PC-9 (cell line): ENCODE measurements around the gene PTPRO. TPM values are rescaled to one million over a fixed set of nuclear protein-coding genes. Genes with fewer than 3 reads are reported as not detected.

Experiments used
- BruUV-seq: library from RNA; stranded (reverse); fragments of 400-500 nt; replicated peaks from 2 replicates; lab custom pipeline; 2021; lab: Mats Ljungman, UMichigan
- CTCF ChIA-PET: fragments of 300-600 bp; sonication (Branson Sonifier 250); formaldehyde crosslinking; loops from one replicate; lab custom pipeline; 2022; ENCODE audit warnings: antibody characterized with exemption; lab: Charles Lee
- POLR2A ChIA-PET: fragments of 300-600 bp; sonication (Branson Sonifier 250); formaldehyde crosslinking; loops from one replicate; lab custom pipeline; 2022; ENCODE audit warnings: antibody characterized with exemption; ENCODE audit not compliant: unreplicated experiment; lab: Charles Lee
- DNase-seq, 2 experiments: peaks; one replicate each; pipeline versions ENCODE4 v3.0.0 to v3.0.0-alpha.2; 2015 to 2022; ENCODE audit warnings: mixed read lengths in 1 of 2
- H2AFZ ChIP-seq: fragments of 200-600 bp; sonication (generic); 2 replicates; pipeline ENCODE4 v1.8.1; 2017; ENCODE audit warnings: antibody characterized with exemption
- H3F3A ChIP-seq: fragments of 200-600 bp; sonication (generic); 2 replicates; pipeline ENCODE4 v1.8.1; 2017; ENCODE audit warnings: antibody characterized with exemption, mild to moderate bottlenecking, low read depth; ENCODE audit not compliant: insufficient read depth
- H3K27ac ChIP-seq: fragments of 200-600 bp; sonication (generic); 2 replicates; pipeline ENCODE4 v1.6.1; 2016; ENCODE audit warnings: mixed run types
- H3K27me3 ChIP-seq: fragments of 200-600 bp; sonication (generic); 2 replicates; pipeline ENCODE4 v1.6.1; 2016; ENCODE audit warnings: low read depth, mixed run types; ENCODE audit not compliant: insufficient read depth
- H3K36me3 ChIP-seq: fragments of 200-600 bp; sonication (generic); 2 replicates; pipeline ENCODE4 v1.6.1; 2016; ENCODE audit warnings: low read depth, mixed run types
- H3K4me1 ChIP-seq: fragments of 200-600 bp; sonication (generic); replicated peaks from 2 replicates; pipeline ENCODE4 v1.6.1; 2016; ENCODE audit warnings: mixed run types; ENCODE audit not compliant: insufficient read depth
- H3K4me2 ChIP-seq: fragments of 200-600 bp; sonication (generic); 2 replicates; pipeline ENCODE4 v1.6.1; 2017; ENCODE audit warnings: mixed run types
- H3K4me3 ChIP-seq: fragments of 200-600 bp; sonication (generic); 2 replicates; pipeline ENCODE4 v1.6.1; 2016; ENCODE audit warnings: mixed run types
- H3K79me2 ChIP-seq: fragments of 200-600 bp; sonication (generic); 2 replicates; pipeline ENCODE4 v1.6.1; 2017; ENCODE audit warnings: low read depth, mixed run types
- H3K9me2 ChIP-seq: fragments of 200-600 bp; sonication (generic); 2 replicates; pipeline ENCODE4 v1.8.1; 2017; ENCODE audit warnings: mild to moderate bottlenecking; ENCODE audit not compliant: insufficient read depth
- H3K9me3 ChIP-seq: fragments of 200-600 bp; sonication (generic); 2 replicates; pipeline ENCODE4 v1.8.1; 2016; ENCODE audit warnings: low read depth; ENCODE audit not compliant: insufficient read depth
- H4K20me1 ChIP-seq: fragments of 200-600 bp; sonication (generic); 2 replicates; pipeline ENCODE4 v1.8.1; 2017; ENCODE audit not compliant: insufficient read depth
- CTCF ChIP-seq: fragments of 200-600 bp; sonication (generic); conservative IDR thresholded peaks from 2 replicates; pipeline ENCODE4 v1.6.1; 2017; ENCODE audit warnings: mixed run types, antibody characterized with exemption, mild to moderate bottlenecking, moderate library complexity
- EZH2 ChIP-seq: fragments of 200-600 bp; sonication (generic); IDR thresholded peaks from 2 replicates; pipeline ENCODE4 v1.8.0; 2017; ENCODE audit warnings: antibody characterized with exemption, low read depth
- intact Hi-C: fragments of 100-400 bp; cut with micrococcal nuclease; formaldehyde crosslinking; loops from one replicate; pipeline ENCODE4 v1.10.0; 2022; ENCODE audit not compliant: unreplicated experiment
- total RNA-seq: library from RNA; stranded (reverse); gene quantifications from 2 replicates; pipeline ENCODE4 v1.2.3, GENCODE V29; 2021

The PTPRO gene
- total RNA-seq, 1 experiment from 2014 or later: not detected

GRCh38 chr12:15541996-15542631 is 219.8 kb downstream of the PTPRO start:
- Histone ChIP-seq H3K4me3 (no peak overlapping the region), H3F3A (no peaks in the 10 kb centered on the region), H3K4me2 (no peak overlapping the region), H3K36me3 (no peaks in the 10 kb centered on the region), H3K27ac (no peak overlapping the region), H2AFZ (no peak overlapping the region), H3K4me1 (no peaks in the 10 kb centered on the region), H4K20me1 (no peaks in the 10 kb centered on the region), H3K9me3 (no peaks in the 10 kb centered on the region), H3K79me2 (no peaks in the 10 kb centered on the region), H3K27me3 (no peaks in the 10 kb centered on the region), H3K9me2 (no peaks in the 10 kb centered on the region)
- ChIA-PET CTCF (no interaction called here), POLR2A (no interaction called here)
- intact Hi-C loops: no loop called here
- no peak for TF ChIP-seq EZH2
- TF ChIP-seq CTCF: no peak
- no TSS peak for BruUV-seq
- no peak for DNase-seq

GRCh38 chr12:15543347-15543746 is 221.0 kb downstream of the PTPRO start:
- ChIA-PET CTCF (no interaction called here), POLR2A (no interaction called here)
- H3K27ac ChIP-seq: no peak overlapping the region
- no peak overlapping the region for H3K4me2 ChIP-seq
- intact Hi-C loops: no loop called here
- H2AFZ ChIP-seq: no peak overlapping the region
- no peaks in the 10 kb centered on the region for H3K36me3 ChIP-seq
- H3K9me3 ChIP-seq: no peaks in the 10 kb centered on the region
- no peak overlapping the region for H3K4me3 ChIP-seq
- no peaks in the 10 kb centered on the region for H3K27me3 ChIP-seq
- no peaks in the 10 kb centered on the region for H3K79me2 ChIP-seq
- H3K9me2 ChIP-seq: no peaks in the 10 kb centered on the region
- TF ChIP-seq EZH2 (no peak), CTCF (no peak)
- H3F3A ChIP-seq: no peaks in the 10 kb centered on the region
- BruUV-seq: no TSS peak
- H4K20me1 ChIP-seq: no peaks in the 10 kb centered on the region
- H3K4me1 ChIP-seq: no peaks in the 10 kb centered on the region
- DNase-seq: no peak

GRCh38 chr12:15544589-15544988 is 222.3 kb downstream of the PTPRO start:
- Histone ChIP-seq H2AFZ (no peak overlapping the region), H3K79me2 (no peaks in the 10 kb centered on the region), H3K9me2 (no peaks in the 10 kb centered on the region), H3K4me3 (no peak overlapping the region), H4K20me1 (no peaks in the 10 kb centered on the region), H3K27ac (no peak overlapping the region), H3K27me3 (no peaks in the 10 kb centered on the region), H3F3A (no peaks in the 10 kb centered on the region), H3K4me1 (no peaks in the 10 kb centered on the region), H3K9me3 (no peaks in the 10 kb centered on the region), H3K4me2 (no peak overlapping the region), H3K36me3 (no peaks in the 10 kb centered on the region)
- TF ChIP-seq CTCF (no peak), EZH2 (no peak)
- intact Hi-C loops: no loop called here
- DNase-seq: no peak
- no TSS peak for BruUV-seq
- CTCF ChIA-PET: no interaction called here
- POLR2A ChIA-PET: no interaction called here
